GM19043 (cell line): ENCODE data around the gene VRTN.
"Not testable (repeated sequence)": the region's sequence is repeated elsewhere in the genome, so short reads cannot be mapped to it uniquely, and the experiment has no call there.

ENCODE experiments used
- ATAC-seq: cut with Tn5 transposase; IDR thresholded peaks from one replicate; pipeline ENCODE4 v1.9.1; 2021; ENCODE audit warnings: low read depth; ENCODE audit not compliant: unreplicated experiment

VRTN gene

GRCh38 chr14:74347795-74348100 is 523 bp upstream of the VRTN start:
- ATAC-seq = no peak

- no peak for ATAC-seq
Measured at GRCh38 chr14:74348735-74349463, 628 bp downstream of the VRTN start.

- no peak for ATAC-seq
Measured at GRCh38 chr14:74349757-74350156, 1.5 kb downstream of the VRTN start.

GRCh38 chr14:74350211-74350927 is 2.1 kb downstream of the VRTN start:
- no peak for ATAC-seq

GRCh38 chr14:74350928-74351323 is 2.7 kb downstream of the VRTN start:
- ATAC-seq = no peak

DNA sequence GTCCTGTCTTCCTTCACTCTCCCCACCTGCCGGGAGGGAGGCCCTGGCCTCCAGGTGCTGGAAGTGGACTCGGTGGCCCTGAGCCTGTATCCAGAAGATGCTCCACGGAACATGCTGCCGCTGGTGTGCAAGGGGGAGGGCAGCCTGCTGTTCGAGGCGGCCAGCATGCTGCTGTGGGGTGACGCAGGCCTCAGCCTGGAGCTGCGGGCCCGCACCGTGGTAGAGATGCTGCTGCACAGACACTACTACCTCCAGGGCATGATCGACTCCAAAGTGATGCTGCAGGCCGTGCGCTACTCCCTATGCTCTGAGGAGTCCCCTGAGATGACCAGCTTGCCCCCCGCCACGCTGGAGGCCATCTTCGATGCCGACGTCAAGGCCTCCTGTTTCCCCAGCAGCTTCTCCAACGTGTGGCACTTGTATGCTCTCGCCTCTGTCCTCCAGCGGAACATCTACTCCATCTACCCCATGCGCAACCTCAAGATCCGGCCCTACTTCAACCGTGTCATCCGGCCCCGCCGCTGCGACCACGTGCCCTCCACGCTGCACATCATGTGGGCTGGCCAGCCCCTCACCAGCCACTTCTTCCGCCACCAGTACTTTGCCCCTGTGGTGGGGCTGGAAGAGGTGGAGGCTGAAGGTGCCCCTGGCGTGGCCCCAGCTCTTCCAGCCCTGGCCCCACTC is 8.8 kb downstream of the VRTN start:
- no peak for ATAC-seq

DNA sequence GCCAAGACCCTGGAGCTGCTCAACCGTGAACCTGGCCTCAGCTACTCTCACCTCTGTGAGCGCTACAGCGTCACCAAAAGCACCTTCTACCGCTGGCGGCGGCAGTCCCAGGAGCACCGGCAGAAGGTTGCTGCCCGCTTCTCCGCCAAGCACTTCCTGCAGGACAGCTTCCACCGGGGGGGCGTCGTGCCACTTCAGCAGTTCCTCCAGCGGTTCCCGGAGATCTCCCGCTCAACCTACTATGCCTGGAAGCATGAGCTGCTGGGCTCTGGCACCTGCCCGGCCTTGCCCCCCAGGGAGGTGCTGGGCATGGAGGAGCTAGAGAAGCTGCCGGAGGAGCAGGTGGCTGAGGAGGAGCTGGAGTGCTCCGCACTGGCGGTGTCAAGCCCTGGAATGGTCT is 9.3 kb downstream of the VRTN start:
- ATAC-seq = no peak

GRCh38 chr14:74358176-74358829 is 10.0 kb downstream of the VRTN start:
- no peak for ATAC-seq

- no peak for ATAC-seq
Measured at GRCh38 chr14:74360163-74360562, 11.9 kb downstream of the VRTN start.

DNA sequence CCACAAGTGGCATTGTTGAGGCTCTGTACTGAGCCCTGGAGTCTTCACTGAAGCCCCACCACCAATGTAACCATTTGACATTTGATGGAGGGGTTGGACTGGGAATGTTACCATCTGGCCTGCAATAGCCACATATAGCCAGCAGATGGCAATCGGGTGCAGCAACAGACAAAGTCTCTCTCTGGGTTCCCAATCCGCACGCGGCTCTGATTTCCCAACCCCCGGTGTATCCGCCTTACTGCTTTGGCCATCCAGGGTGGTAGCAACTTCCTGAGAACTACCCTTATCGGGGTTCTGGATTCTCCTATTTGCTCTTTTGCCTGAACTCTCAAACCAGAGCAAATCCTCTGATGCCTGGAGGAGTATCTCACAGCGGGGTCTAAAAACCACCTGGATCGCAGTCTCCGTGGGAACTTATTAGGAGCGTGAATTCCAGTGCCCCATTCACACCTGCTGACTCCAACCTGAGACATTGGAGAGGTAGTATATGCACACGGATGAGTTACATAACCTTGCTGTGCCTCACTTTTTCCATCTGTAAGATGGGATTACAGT is 14.2 kb downstream of the VRTN start:
- ATAC-seq = no peak

GRCh38 chr14:74364271-74364880 is 16.1 kb downstream of the VRTN start:
- no peak for ATAC-seq

GRCh38 chr14:74368026-74368425 is 19.8 kb downstream of the VRTN start:
- no peak for ATAC-seq

- ATAC-seq = no peak
Measured at GRCh38 chr14:74368441-74368840, 20.2 kb downstream of the VRTN start.

DNA sequence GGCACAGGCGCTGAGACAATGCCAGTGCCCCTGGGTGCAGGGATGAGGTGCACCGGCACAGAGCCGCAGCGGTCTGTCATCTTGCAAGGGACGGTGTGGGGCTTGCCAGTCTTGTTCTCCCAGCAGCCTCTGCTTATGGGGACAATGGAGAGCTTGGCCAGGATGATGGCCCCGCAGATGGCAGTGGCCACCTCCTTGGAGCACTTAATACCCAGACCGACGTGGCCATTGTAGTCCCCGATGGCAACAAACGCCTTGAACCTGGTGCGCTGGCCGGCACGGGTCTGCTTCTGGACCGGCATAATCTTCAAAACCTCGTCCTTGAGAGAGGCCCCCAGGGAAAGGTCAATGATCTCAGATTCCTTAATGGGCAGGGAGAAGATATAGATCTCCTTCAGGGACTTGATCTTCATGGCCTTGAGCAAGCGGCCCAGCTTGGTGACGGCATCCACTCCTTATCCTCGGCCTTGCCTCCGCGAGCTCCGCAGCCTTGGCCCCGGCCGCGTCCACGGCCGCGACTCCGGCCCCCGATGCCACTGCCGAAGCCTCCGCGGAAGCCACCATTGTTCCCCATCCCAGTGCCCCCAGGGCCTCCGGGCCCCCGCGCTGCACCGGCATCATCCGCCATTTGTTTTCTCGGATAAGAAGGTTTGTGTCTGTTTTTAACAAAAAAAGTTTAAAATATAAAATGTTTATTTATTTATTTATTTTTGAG is 29.9 kb downstream of the VRTN start:
- ATAC-seq = no peak

DNA sequence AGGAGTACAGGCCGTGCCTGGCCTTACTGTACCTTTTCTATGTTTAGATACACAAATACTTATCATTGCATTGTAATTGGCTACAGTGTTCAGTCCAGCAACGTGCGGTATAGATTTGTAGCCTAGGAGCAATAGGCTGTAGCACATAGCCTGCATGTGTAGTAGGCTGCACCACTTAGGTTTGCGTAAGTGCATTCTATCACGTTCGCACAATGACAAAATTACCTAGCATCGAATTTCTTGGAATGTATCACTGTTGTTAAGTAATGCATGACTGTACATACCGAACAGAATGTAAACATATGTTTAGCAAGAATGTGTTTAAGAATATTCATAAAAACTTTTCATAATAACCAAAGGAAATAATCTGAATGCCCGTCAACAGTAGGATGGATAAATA is 31.9 kb downstream of the VRTN start:
- ATAC-seq = no peak

DNA sequence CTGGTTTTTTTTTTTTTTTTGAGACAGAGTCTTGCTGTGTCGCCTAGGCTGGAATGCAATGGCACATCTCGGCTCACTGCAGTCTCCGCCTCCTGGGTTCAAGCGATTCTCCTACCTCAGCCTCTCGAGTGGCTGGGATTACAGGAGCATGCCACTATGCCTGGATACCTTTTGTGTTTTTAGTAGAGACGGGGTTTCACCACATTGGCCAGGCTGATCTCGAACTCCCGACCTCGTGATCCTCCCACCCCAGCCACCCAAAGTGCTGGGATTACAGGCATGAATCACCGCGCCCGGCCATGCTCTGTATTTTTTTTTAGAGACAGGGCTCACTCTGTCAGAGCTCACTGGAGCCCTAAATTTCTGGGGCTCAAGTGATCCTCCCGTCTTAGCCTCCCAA is 32.6 kb downstream of the VRTN start:
- ATAC-seq = no peak

GRCh38 chr14:74381571-74381970 is 33.3 kb downstream of the VRTN start:
- ATAC-seq = not testable (repeated sequence)

DNA sequence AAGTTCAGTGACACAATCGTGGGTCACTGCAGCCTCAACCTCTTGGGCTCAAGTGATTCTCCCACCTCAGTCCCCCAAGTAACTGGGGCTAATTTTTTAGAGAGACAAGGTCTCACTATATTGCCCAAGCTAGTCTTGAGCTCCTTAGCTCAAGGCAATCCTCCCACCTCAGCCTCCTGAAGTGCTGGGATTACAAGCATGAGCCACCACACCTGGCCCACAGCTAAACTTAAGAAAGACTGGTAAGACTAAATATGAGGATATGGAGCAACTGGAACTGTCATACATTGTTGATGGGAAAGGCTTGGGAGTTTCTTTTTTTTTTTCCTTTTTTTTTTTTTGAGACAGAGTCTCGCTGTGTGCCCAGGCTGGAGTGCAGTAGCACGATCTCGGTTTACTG is 34.0 kb downstream of the VRTN start:
- no peak for ATAC-seq

DNA sequence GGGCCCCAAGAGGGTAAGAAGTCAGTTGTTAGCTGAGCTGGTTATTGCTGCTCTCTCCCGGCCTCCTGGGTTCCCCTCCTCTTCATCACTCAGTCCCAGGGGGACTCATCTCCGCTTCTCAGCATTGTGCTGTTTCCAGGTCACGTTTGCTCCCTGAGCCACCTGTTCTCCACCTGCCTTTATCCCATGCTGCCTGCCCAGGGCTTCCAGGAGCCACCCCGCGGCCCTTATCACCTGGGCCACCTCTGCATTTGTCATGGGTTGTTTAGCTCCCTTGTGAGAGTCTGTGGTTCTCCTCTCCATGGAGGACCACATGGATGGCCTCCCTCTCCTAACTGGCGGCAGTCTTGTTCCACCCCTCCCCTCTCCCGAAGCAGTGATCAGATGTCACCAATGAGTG is 41.7 kb downstream of the VRTN start:
- ATAC-seq = no peak

- ATAC-seq = not testable (repeated sequence)
Measured at GRCh38 chr14:74390505-74390904, 42.2 kb downstream of the VRTN start.
